Measurements from ENCODE around the gene TRPM3.

The TRPM3 gene

DNA sequence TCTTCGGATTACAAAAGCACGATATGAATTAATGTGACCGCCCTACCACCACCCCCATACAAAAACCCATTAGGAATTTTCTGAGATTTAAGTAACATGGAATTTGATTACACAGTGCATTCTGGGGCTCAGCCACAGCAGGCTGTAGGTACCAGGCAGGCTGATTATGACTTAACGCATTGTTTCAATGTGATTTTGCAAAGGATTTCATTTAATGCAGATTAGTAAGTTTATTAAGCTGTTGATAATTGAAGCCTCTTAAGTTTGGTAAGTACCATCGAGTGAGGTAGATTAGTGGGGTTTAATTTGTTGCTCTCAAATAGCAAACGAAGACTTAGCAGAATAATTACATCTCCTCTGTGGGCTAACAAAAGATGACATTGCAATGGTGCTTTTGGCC is 240.1 kb downstream of the TRPM3 start:
- Histone ChIP-seq H4K8ac (ENCODE audit: low read depth, low read length) (no peak overlapping the region), H4K91ac (ENCODE audit: low read depth, low read length) (no peak overlapping the region), H3K18ac (ENCODE audit: low read length) (no peak overlapping the region), H3K23ac (ENCODE audit: low read length) (no peak overlapping the region), H3K36me3 (ENCODE audit: control insufficient read depth in 1 of 2, insufficient read depth in 2 of 2, low read length in 2 of 2) (no peaks in the 10 kb centered on the region), H3K79me1 (ENCODE audit: low read length) (no peaks in the 10 kb centered on the region), H3K4ac (ENCODE audit: low read depth, low read length) (no peak overlapping the region), H2AK5ac (ENCODE audit: low read length) (no peak overlapping the region), H3K79me2 (ENCODE audit: control insufficient read depth, insufficient read depth, low read length, poor library complexity) (no peaks in the 10 kb centered on the region), H3K4me3 (ENCODE audit: low read depth, low read length) (no peak overlapping the region), H2BK5ac (ENCODE audit: low read depth, low read length, poor library complexity) (no peak overlapping the region), H2BK120ac (ENCODE audit: insufficient read depth, low read length, poor library complexity) (no peak overlapping the region), H3K27ac (ENCODE audit: low read depth, low read length) (no peak overlapping the region), H3K9me3 (ENCODE audit: insufficient read depth, low read depth, low read length) (no peaks in the 10 kb centered on the region), H4K12ac (ENCODE audit: low read depth, low read length) (no peak overlapping the region), H3K14ac (ENCODE audit: low read length) (no peak overlapping the region), H3K27me3 (ENCODE audit: insufficient read depth, low read length) (no peaks in the 10 kb centered on the region), H3K9ac (ENCODE audit: low read length) (no peak overlapping the region), H3K4me2 (ENCODE audit: low read length) (no peak overlapping the region), H2AFZ (ENCODE audit: insufficient read depth, low read length, poor library complexity) (no peak overlapping the region), H2BK12ac (ENCODE audit: low read length) (no peak overlapping the region), H3K4me1 (ENCODE audit: control insufficient read depth in 1 of 2, insufficient read depth in 2 of 2, low read length in 2 of 2) (no peaks in the 10 kb centered on the region)
- WGBS (ENCODE audit: extremely low coverage, insufficient coverage, insufficient read length) = no CpG with 5 or more reads among the region's 6 CpGs
- no peak for DNase-seq

DNA sequence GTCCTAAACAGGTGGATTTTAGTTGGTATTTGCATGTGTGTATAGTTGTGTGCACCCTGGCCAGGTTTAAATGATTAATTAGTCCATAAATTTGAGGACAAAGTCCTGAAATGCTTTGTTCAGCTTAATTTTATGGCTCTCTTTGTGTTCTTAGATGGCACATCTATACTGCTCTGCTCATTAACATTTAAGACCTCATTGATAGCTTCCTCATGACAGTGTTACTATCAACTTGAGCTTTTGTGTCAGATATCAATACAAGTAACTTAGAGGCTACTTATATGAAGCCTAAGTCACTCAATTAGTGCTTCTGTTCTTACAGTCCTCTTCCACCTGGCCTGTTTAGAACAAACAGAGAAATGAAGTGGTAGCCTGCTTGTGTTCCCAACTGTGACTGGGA is 240.9 kb downstream of the TRPM3 start:
- Histone ChIP-seq H3K36me3 (ENCODE audit: control insufficient read depth in 1 of 2, insufficient read depth in 2 of 2, low read length in 2 of 2) (no peaks in the 10 kb centered on the region), H3K79me2 (ENCODE audit: control insufficient read depth, insufficient read depth, low read length, poor library complexity) (no peaks in the 10 kb centered on the region), H3K14ac (ENCODE audit: low read length) (no peak overlapping the region), H2AK5ac (ENCODE audit: low read length) (no peak overlapping the region), H4K12ac (ENCODE audit: low read depth, low read length) (no peak overlapping the region), H3K9ac (ENCODE audit: low read length) (no peak overlapping the region), H3K79me1 (ENCODE audit: low read length) (no peaks in the 10 kb centered on the region), H2BK5ac (ENCODE audit: low read depth, low read length, poor library complexity) (no peak overlapping the region), H3K23ac (ENCODE audit: low read length) (no peak overlapping the region), H3K4me1 (ENCODE audit: control insufficient read depth in 1 of 2, insufficient read depth in 2 of 2, low read length in 2 of 2) (no peaks in the 10 kb centered on the region), H3K27ac (ENCODE audit: low read depth, low read length) (no peak overlapping the region), H2BK12ac (ENCODE audit: low read length) (no peak overlapping the region), H2AFZ (ENCODE audit: insufficient read depth, low read length, poor library complexity) (no peak overlapping the region), H3K18ac (ENCODE audit: low read length) (no peak overlapping the region), H4K91ac (ENCODE audit: low read depth, low read length) (no peak overlapping the region), H2BK120ac (ENCODE audit: insufficient read depth, low read length, poor library complexity) (no peak overlapping the region), H3K4ac (ENCODE audit: low read depth, low read length) (no peak overlapping the region), H3K4me3 (ENCODE audit: low read depth, low read length) (no peak overlapping the region), H3K27me3 (ENCODE audit: insufficient read depth, low read length) (no peaks in the 10 kb centered on the region), H3K4me2 (ENCODE audit: low read length) (no peak overlapping the region), H4K8ac (ENCODE audit: low read depth, low read length) (no peak overlapping the region), H3K9me3 (ENCODE audit: insufficient read depth, low read depth, low read length) (no peaks in the 10 kb centered on the region)
- no peak for DNase-seq

DNA sequence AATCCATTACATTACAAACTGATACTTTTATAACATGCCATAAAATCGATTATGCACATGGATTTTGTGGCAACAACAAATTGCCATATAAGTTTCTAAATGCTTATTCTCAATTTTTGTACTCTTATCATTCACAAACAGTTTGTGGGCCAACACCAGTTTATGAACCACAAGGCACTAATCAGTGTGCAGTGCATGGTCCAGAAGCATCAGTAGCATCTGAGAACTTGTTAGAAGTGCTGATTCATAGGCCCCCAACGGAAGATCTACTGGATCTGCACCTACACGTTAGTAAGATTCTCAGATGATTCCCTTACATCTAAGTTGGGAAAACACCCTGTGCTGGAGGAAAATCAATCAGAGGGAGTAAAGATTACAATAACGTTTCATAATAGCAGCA is 242.8 kb downstream of the TRPM3 start:
- Histone ChIP-seq H3K79me2 (ENCODE audit: control insufficient read depth, insufficient read depth, low read length, poor library complexity) (no peaks in the 10 kb centered on the region), H3K27ac (ENCODE audit: low read depth, low read length) (no peak overlapping the region), H3K4me3 (ENCODE audit: low read depth, low read length) (no peak overlapping the region), H3K9me3 (ENCODE audit: insufficient read depth, low read depth, low read length) (no peaks in the 10 kb centered on the region), H4K8ac (ENCODE audit: low read depth, low read length) (no peak overlapping the region), H3K4ac (ENCODE audit: low read depth, low read length) (no peak overlapping the region), H2AK5ac (ENCODE audit: low read length) (no peak overlapping the region), H2AFZ (ENCODE audit: insufficient read depth, low read length, poor library complexity) (no peak overlapping the region), H3K9ac (ENCODE audit: low read length) (no peak overlapping the region), H3K23ac (ENCODE audit: low read length) (no peak overlapping the region), H3K4me2 (ENCODE audit: low read length) (no peak overlapping the region), H3K14ac (ENCODE audit: low read length) (no peak overlapping the region), H3K18ac (ENCODE audit: low read length) (no peak overlapping the region), H4K91ac (ENCODE audit: low read depth, low read length) (no peak overlapping the region), H3K36me3 (ENCODE audit: control insufficient read depth in 1 of 2, insufficient read depth in 2 of 2, low read length in 2 of 2) (no peaks in the 10 kb centered on the region), H2BK12ac (ENCODE audit: low read length) (no peak overlapping the region), H4K12ac (ENCODE audit: low read depth, low read length) (no peak overlapping the region), H3K79me1 (ENCODE audit: low read length) (no peaks in the 10 kb centered on the region), H3K4me1 (ENCODE audit: control insufficient read depth in 1 of 2, insufficient read depth in 2 of 2, low read length in 2 of 2) (no peaks in the 10 kb centered on the region), H3K27me3 (ENCODE audit: insufficient read depth, low read length) (no peaks in the 10 kb centered on the region), H2BK120ac (ENCODE audit: insufficient read depth, low read length, poor library complexity) (no peak overlapping the region), H2BK5ac (ENCODE audit: low read depth, low read length, poor library complexity) (no peak overlapping the region)
- DNase-seq = no peak
- no CpG with 5 or more reads among the region's 4 CpGs for WGBS (ENCODE audit: extremely low coverage, insufficient coverage, insufficient read length)

DNA sequence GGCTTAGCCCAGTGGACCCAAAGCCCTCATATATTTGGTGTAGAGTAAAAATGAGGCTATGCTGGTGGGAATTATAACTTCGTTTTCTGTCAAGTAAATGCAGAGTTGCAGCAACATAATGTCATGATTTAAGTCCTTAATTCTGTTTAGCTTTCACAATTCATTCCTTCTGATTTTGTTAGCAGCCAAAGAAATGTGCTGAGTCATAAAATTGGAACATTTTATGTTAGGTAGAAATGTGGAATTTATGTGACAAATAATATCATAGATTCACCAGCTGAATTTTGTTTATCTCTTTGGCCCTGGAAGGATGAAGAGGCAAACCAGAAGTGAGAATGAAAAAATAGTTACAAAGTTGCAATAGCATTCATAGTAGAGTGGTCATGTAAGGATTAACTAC is 247.0 kb downstream of the TRPM3 start:
- Histone ChIP-seq H3K4ac (ENCODE audit: low read depth, low read length) (no peak overlapping the region), H4K8ac (ENCODE audit: low read depth, low read length) (no peak overlapping the region), H3K79me1 (ENCODE audit: low read length) (no peaks in the 10 kb centered on the region), H2AK5ac (ENCODE audit: low read length) (no peak overlapping the region), H4K12ac (ENCODE audit: low read depth, low read length) (no peak overlapping the region), H2BK5ac (ENCODE audit: low read depth, low read length, poor library complexity) (no peak overlapping the region), H2BK120ac (ENCODE audit: insufficient read depth, low read length, poor library complexity) (no peak overlapping the region), H4K91ac (ENCODE audit: low read depth, low read length) (no peak overlapping the region), H3K27ac (ENCODE audit: low read depth, low read length) (no peak overlapping the region), H3K9me3 (ENCODE audit: insufficient read depth, low read depth, low read length) (no peaks in the 10 kb centered on the region), H3K79me2 (ENCODE audit: control insufficient read depth, insufficient read depth, low read length, poor library complexity) (no peaks in the 10 kb centered on the region), H2BK12ac (ENCODE audit: low read length) (no peak overlapping the region), H2AFZ (ENCODE audit: insufficient read depth, low read length, poor library complexity) (no peak overlapping the region), H3K36me3 (ENCODE audit: control insufficient read depth in 1 of 2, insufficient read depth in 2 of 2, low read length in 2 of 2) (no peaks in the 10 kb centered on the region), H3K4me2 (ENCODE audit: low read length) (no peak overlapping the region), H3K23ac (ENCODE audit: low read length) (no peak overlapping the region), H3K9ac (ENCODE audit: low read length) (no peak overlapping the region), H3K4me1 (ENCODE audit: control insufficient read depth in 1 of 2, insufficient read depth in 2 of 2, low read length in 2 of 2) (no peaks in the 10 kb centered on the region), H3K27me3 (ENCODE audit: insufficient read depth, low read length) (no peaks in the 10 kb centered on the region), H3K18ac (ENCODE audit: low read length) (no peak overlapping the region), H3K14ac (ENCODE audit: low read length) (no peak overlapping the region), H3K4me3 (ENCODE audit: low read depth, low read length) (no peak overlapping the region)
- no peak for DNase-seq
- no CpG with 5 or more reads among the region's 1 CpG for WGBS (ENCODE audit: extremely low coverage, insufficient coverage, insufficient read length)

DNA sequence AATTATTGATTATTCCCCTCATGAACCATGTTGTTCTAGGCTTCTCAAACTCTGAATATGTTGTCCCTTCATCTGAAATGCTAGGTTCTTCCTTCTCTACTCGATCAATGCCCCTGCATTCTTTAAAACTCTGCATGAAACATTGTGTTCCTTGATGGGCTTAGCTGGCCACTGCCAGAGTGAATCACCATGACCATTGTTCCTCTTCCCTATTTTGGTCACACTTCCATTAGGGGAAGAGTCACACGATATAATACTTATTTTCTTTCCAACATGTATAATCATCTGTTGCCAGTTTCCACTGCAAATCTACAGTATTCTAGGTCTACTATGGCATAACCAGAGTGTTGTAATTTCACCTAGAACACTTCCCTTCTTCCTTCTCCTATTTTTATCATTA is 247.9 kb downstream of the TRPM3 start:
- H3K9me3 ChIP-seq (ENCODE audit: insufficient read depth, low read depth, low read length) = no peaks in the 10 kb centered on the region
- no peak overlapping the region for H4K12ac ChIP-seq (ENCODE audit: low read depth, low read length)
- H2BK120ac ChIP-seq (ENCODE audit: insufficient read depth, low read length, poor library complexity) = no peak overlapping the region
- no peak overlapping the region for H3K27ac ChIP-seq (ENCODE audit: low read depth, low read length)
- H3K23ac ChIP-seq (ENCODE audit: low read length) = no peak overlapping the region
- no peaks in the 10 kb centered on the region for H3K4me1 ChIP-seq (ENCODE audit: control insufficient read depth in 1 of 2, insufficient read depth in 2 of 2, low read length in 2 of 2)
- no peak overlapping the region for H2AK5ac ChIP-seq (ENCODE audit: low read length)
- H3K4me3 ChIP-seq (ENCODE audit: low read depth, low read length) = no peak overlapping the region
- H2BK12ac ChIP-seq (ENCODE audit: low read length) = no peak overlapping the region
- no peak overlapping the region for H2AFZ ChIP-seq (ENCODE audit: insufficient read depth, low read length, poor library complexity)
- H3K4ac ChIP-seq (ENCODE audit: low read depth, low read length) = no peak overlapping the region
- no peak overlapping the region for H4K8ac ChIP-seq (ENCODE audit: low read depth, low read length)
- H2BK5ac ChIP-seq (ENCODE audit: low read depth, low read length, poor library complexity) = no peak overlapping the region
- no peak overlapping the region for H4K91ac ChIP-seq (ENCODE audit: low read depth, low read length)
- no peak overlapping the region for H3K14ac ChIP-seq (ENCODE audit: low read length)
- H3K9ac ChIP-seq (ENCODE audit: low read length) = no peak overlapping the region
- H3K79me1 ChIP-seq (ENCODE audit: low read length) = no peaks in the 10 kb centered on the region
- H3K27me3 ChIP-seq (ENCODE audit: insufficient read depth, low read length) = no peaks in the 10 kb centered on the region
- no peaks in the 10 kb centered on the region for H3K36me3 ChIP-seq (ENCODE audit: control insufficient read depth in 1 of 2, insufficient read depth in 2 of 2, low read length in 2 of 2)
- DNase-seq = no peak
- H3K18ac ChIP-seq (ENCODE audit: low read length) = no peak overlapping the region
- no CpG with 5 or more reads among the region's 2 CpGs for WGBS (ENCODE audit: extremely low coverage, insufficient coverage, insufficient read length)
- no peaks in the 10 kb centered on the region for H3K79me2 ChIP-seq (ENCODE audit: control insufficient read depth, insufficient read depth, low read length, poor library complexity)
- no peak overlapping the region for H3K4me2 ChIP-seq (ENCODE audit: low read length)
